ENCODE results near the gene SLC12A7. TPM values are rescaled to one million over a fixed set of nuclear protein-coding genes. Genes with fewer than 3 reads are reported as not detected.

Gene SLC12A7
- total and polyA plus RNA-seq, 12 donors = 36.3 to 208 (median 143) TPM

GRCh38 chr5:1065891-1066650 lies 45.8 kb downstream of the SLC12A7 start:
- 94% methylated on average over 16 of the region's 16 CpGs for WGBS, 2 donors
- Histone ChIP-seq H3K36me3 (peaks cover 0 to 79% (median 35%) of the 10 kb centered on the region in 9 donors), H3K4me1 (peaks cover 0 to 28% (median 10%) of the 10 kb centered on the region in 9 donors), H3K4me3 (no peak overlapping the region), H3K27me3 (no peaks in the 10 kb centered on the region), H3K9me3 (no peaks in the 10 kb centered on the region), H3K27ac (no peak overlapping the region)
- ATAC-seq = no peak
- no peak for TF ChIP-seq CTCF (IDR thresholded peaks at IDR 0.05)
- DNase-seq = no peak
- intact Hi-C loops (cut with DNase I) = loop anchor here in 1 of 10 donors (10.0 kb wide), 1 partner anchor 79 kb away; no protein-coding TSS in a partner anchor

GRCh38 chr5:1065143-1065750 lies 46.6 kb downstream of the SLC12A7 start:
- Histone ChIP-seq H3K4me3 (no peak overlapping the region), H3K4me1 (peaks cover 0 to 28% (median 10%) of the 10 kb centered on the region in 9 donors), H3K27me3 (no peaks in the 10 kb centered on the region), H3K36me3 (peaks cover 0 to 85% (median 35%) of the 10 kb centered on the region in 9 donors), H3K9me3 (no peaks in the 10 kb centered on the region), H3K27ac (no peak overlapping the region)
- peak in 1 of 2 donors; percentile 9 for DNase-seq
- intact Hi-C loops (cut with DNase I) = loop anchor here in 1 of 10 donors (10.0 kb wide), 1 partner anchor 80 kb away; no protein-coding TSS in a partner anchor
- TF ChIP-seq CTCF (IDR thresholded peaks at IDR 0.05) = no peak
- ATAC-seq = no peak
- 91 to 94% methylated on average over 26 of the region's 26 CpGs for WGBS, 2 donors

- intact Hi-C loops (cut with DNase I) = loop anchor here in 1 of 10 donors (10.0 kb wide), 1 partner anchor 80 kb away; no protein-coding TSS in a partner anchor
- no peak for TF ChIP-seq CTCF (IDR thresholded peaks at IDR 0.05)
- WGBS, 2 donors = 88 to 89% methylated on average over 49 of the region's 49 CpGs
- no peaks in the 10 kb centered on the region for H3K9me3 ChIP-seq
- H3K36me3 ChIP-seq = peaks cover 0 to 89% (median 38%) of the 10 kb centered on the region in 9 donors
- no peak overlapping the region for H3K4me3 ChIP-seq
- ATAC-seq = no peak
- no peak overlapping the region for H3K27ac ChIP-seq
- H3K27me3 ChIP-seq = no peaks in the 10 kb centered on the region
- DNase-seq = peak in 1 of 2 donors; percentile 5
- peaks cover 0 to 28% (median 10%) of the 10 kb centered on the region in 9 donors for H3K4me1 ChIP-seq
These were observed 47.3 kb downstream of the SLC12A7 start for GRCh38 chr5:1064383-1065142.
